Neutrophil (primary cell): ENCODE results near the gene ATP6V0E1.
"Not testable (repeated sequence)": the region's sequence is repeated elsewhere in the genome, so short reads cannot be mapped to it uniquely, and the experiment has no call there.

ENCODE experiments used
- H3K27ac ChIP-seq: fragments of 200-600 bp; sonication (generic); 2 replicates; pipeline ENCODE4 v1.5.1; 2016; ENCODE audit warnings: mild to moderate bottlenecking, moderate library complexity
- H3K27me3 ChIP-seq: fragments of 200-600 bp; sonication (generic); 2 replicates; pipeline ENCODE4 v1.6.0; 2016; ENCODE audit warnings: mild to moderate bottlenecking
- H3K36me3 ChIP-seq: fragments of 200-600 bp; sonication (generic); 2 replicates; pipeline ENCODE4 v1.5.1; 2017
- H3K4me1 ChIP-seq, 2 experiments: fragments of 200-600 bp in 1 of 2; sonication (generic) in 1 of 2; 1 replicate in 1 of 2; 2 replicates in 1 of 2; pipeline versions ENCODE4 v1.5.1 to v1.6.1; 2013 to 2016; ENCODE audit warnings: low read depth in 1 of 2, low read length in 1 of 2, mild to moderate bottlenecking in 1 of 2, moderate library complexity in 1 of 2; ENCODE audit not compliant: control insufficient read depth in 1 of 2, insufficient read depth in 1 of 2
- H3K4me3 ChIP-seq, 2 experiments: fragments of 200-600 bp in 1 of 2; sonication (generic) in 1 of 2; 1 replicate in 1 of 2; 2 replicates in 1 of 2; pipeline ENCODE4 v1.5.1; 2013 to 2016; ENCODE audit warnings: low read depth in 1 of 2, low read length in 1 of 2, mild to moderate bottlenecking in 1 of 2, moderate library complexity in 1 of 2
- H3K9me3 ChIP-seq: fragments of 200-600 bp; sonication (generic); 2 replicates; pipeline ENCODE4 v1.5.1; 2016
- TF ChIP-seq, protein P1 (sequence below): fragments of 200-600 bp; sonication (generic); IDR thresholded peaks from 2 replicates; pipeline ENCODE4 v1.5.1; 2016; ENCODE audit warnings: antibody characterized with exemption

ATP6V0E1 gene

DNA sequence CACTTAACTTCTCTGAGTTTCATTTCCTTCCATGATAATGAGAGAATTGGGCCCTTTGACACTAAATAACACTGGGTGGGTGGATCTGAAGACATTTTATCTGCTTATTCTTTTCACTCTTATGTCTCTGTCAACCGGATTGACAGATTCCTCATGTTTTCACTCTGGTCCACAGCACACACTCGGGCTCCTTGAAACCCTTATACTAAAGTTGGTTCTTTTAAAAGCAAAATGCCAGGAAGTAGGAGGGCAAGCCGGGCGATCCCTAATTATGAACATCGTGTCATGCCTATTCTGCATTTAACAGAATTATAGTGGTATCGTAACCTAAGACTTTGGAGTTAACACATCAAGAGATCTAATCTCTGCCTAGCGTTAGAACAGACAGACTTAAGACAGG lies 44.3 kb downstream of the ATP6V0E1 start:
- Histone ChIP-seq H3K9me3 (no peaks in the 10 kb centered on the region), H3K4me1 (peaks cover 2 to 21% of the 10 kb centered on the region in 2 experiments), H3K4me3 (no peak overlapping the region), H3K27ac (peak overlapping the region; percentile 86), H3K36me3 (peaks cover 10% of the 10 kb centered on the region), H3K27me3 (no peaks in the 10 kb centered on the region)
- TF ChIP-seq, protein P1, sequence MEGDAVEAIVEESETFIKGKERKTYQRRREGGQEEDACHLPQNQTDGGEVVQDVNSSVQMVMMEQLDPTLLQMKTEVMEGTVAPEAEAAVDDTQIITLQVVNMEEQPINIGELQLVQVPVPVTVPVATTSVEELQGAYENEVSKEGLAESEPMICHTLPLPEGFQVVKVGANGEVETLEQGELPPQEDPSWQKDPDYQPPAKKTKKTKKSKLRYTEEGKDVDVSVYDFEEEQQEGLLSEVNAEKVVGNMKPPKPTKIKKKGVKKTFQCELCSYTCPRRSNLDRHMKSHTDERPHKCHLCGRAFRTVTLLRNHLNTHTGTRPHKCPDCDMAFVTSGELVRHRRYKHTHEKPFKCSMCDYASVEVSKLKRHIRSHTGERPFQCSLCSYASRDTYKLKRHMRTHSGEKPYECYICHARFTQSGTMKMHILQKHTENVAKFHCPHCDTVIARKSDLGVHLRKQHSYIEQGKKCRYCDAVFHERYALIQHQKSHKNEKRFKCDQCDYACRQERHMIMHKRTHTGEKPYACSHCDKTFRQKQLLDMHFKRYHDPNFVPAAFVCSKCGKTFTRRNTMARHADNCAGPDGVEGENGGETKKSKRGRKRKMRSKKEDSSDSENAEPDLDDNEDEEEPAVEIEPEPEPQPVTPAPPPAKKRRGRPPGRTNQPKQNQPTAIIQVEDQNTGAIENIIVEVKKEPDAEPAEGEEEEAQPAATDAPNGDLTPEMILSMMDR, result no peak

DNA sequence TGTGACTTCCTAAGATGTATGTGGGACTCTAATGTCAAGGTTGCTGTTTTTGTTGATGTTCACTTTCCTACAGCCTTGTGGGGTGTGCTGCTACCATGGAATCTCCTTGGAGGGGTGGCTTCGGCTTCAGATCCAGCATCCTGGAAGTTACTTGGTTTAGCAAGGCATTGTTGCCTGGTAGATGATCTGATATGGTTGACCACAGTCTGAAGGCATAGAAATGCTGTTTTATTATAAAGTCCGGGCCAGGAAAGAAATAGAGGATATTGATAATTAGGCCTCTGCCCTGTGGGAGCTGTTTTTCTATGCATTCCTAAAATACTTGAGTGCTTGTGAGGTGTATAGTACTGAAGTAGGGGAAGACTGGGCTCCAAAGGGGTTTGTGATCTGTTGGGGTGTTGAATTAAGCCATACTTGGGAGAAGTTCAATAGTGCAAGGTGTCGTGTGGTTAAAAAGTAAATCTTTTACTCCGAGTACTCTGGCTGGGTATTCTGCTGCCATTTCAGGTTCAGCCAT lies 45.3 kb downstream of the ATP6V0E1 start:
- Histone ChIP-seq H3K4me3 (no peak overlapping the region), H3K4me1 (peaks cover 2 to 21% of the 10 kb centered on the region in 2 experiments), H3K36me3 (peaks cover 5% of the 10 kb centered on the region), H3K27ac (peak overlapping the region; percentile 86), H3K27me3 (no peaks in the 10 kb centered on the region), H3K9me3 (no peaks in the 10 kb centered on the region)
- TF ChIP-seq, protein P1, result no peak

DNA sequence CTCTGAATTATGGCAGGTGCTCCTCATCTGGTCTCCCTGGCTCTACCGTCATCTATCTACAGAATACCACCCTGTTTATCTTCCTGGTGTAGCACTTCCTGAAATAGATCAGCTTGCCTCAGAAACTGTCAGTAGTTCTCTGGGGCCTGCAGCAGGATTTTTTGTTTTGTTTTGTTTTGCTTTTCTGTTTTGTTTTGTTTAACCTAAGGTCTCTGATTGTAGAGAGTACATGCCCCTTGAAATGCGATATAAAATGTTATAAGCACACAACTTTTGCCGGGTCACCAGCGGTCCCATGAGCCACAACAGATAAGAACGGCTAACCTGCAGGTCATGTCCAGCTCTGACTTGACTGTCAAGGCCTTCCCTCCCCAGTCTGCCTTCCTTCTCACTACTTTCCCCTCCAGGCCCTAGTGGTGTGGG lies 45.9 kb downstream of the ATP6V0E1 start:
- no peak overlapping the region for H3K4me3 ChIP-seq
- TF ChIP-seq, protein P1, result no peak
- H3K27ac ChIP-seq, result peak overlapping the region; percentile 86
- H3K27me3 ChIP-seq, result no peaks in the 10 kb centered on the region
- no peaks in the 10 kb centered on the region for H3K9me3 ChIP-seq
- peaks cover 12% of the 10 kb centered on the region for H3K36me3 ChIP-seq
- H3K4me1 ChIP-seq, result peaks cover 2 to 21% of the 10 kb centered on the region in 2 experiments

DNA sequence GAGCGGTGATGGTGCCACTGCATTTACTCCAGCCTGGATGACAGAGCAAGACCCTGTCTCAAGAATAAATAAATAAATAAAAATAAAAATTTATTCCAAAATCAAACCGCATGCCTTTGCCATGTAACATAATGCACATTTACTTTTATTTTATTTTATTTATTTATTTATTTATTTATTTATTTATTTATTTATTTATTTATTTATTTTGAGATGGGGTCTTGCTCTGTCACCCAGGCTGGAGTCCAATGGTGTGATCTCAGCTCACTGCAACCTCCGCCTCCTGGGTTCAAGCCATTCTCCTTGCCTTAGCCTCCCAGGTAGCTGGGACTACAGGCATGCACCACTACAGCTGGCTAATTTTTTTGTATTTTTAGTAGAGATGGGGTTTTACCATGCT lies 48.5 kb downstream of the ATP6V0E1 start:
- not testable (repeated sequence) for H3K9me3 ChIP-seq, H3K27me3 ChIP-seq, H3K4me3 ChIP-seq, H3K27ac ChIP-seq
- Histone ChIP-seq H3K4me1 (peaks cover 18 to 38% of the 10 kb centered on the region in 2 experiments), H3K36me3 (peaks cover 33% of the 10 kb centered on the region)

DNA sequence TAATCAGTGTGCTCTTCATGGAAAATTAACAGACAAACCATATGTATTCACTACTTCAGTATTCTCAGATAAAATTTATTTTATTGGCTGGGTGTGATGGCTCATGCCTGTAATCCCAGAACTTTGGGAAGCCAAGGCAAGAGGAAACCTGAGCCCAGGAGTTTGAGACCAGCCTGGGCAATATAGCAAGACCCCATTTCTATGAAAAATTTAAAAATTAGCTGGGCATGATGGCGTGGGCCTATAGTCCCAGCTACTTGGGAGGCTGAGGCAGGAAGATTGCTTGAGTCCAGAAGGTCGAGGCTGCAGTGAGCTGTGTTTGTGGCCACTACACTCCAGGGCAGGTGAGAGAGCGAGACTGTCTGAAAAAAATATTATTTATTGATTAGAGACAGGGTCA lies 49.2 kb downstream of the ATP6V0E1 start:
- H3K4me1 ChIP-seq, result peaks cover 18 to 38% of the 10 kb centered on the region in 2 experiments
- H3K36me3 ChIP-seq, result peaks cover 33% of the 10 kb centered on the region
- TF ChIP-seq, protein P1, result no peak

DNA sequence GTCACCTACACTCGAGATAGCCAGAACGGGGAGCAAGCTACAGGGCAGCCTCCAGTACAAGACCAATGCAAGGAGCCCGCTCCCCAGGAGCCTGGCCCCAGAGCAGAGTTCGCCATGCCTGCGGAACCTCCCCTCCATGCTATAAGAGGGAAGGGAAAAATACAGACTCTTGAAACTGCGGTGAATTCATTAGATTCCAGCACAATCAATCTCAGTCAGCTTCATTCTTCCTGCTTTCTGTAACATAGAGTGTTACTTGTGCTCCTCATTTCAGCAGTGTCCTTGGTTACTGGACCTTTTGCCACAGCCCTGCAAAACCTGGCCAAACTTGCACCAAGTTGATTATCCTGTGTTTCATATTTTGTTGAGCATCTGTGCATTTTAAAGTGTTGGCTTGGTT lies 50.4 kb downstream of the ATP6V0E1 start:
- H3K27me3 ChIP-seq, result no peaks in the 10 kb centered on the region
- peaks cover 18 to 33% of the 10 kb centered on the region in 2 experiments for H3K4me1 ChIP-seq
- H3K4me3 ChIP-seq, result no peak overlapping the region
- H3K9me3 ChIP-seq, result no peaks in the 10 kb centered on the region
- TF ChIP-seq, protein P1, result no peak
- H3K27ac ChIP-seq, result peak overlapping the region; percentile 86
- H3K36me3 ChIP-seq, result peaks cover 33% of the 10 kb centered on the region

More for the DNA sequence above, 49.2 kb downstream of the ATP6V0E1 start:
- H3K27ac ChIP-seq, result no peak overlapping the region
- no peaks in the 10 kb centered on the region for H3K9me3 ChIP-seq
- no peak overlapping the region for H3K4me3 ChIP-seq
- no peaks in the 10 kb centered on the region for H3K27me3 ChIP-seq
